ENCODE measurements around the gene C6orf163. TPM values are rescaled to one million over a fixed set of nuclear protein-coding genes. Genes with fewer than 3 reads are reported as not detected.

Gene C6orf163
- total and polyA plus RNA-seq, 10 of the 15 experiments (the other 5 are each of a cell fraction or from before 2014, with no cell fraction given): 0.56 to 3.7 (median 1.2) TPM

DNA sequence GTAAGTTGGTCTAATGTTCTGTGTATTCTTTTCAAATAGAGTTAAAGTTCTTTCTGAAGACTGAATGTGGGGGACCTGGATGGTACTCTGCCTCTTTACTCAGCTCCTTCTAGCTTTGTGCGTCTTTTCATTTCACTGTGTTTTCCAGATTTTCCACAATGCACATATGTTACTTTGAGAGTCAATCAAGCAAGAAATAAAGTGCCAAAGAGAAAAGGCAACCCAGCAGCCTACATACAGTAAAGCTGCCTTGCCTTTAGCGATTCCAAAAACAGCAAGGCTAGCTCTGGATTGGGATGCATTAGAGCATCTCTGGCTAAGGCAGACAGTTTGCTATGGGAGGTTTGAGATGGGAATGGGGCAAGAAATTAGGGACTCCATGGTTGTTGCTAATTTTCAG, 5.3 kb downstream of the C6orf163 start:
- BruUV-seq (replicated peaks): no TSS peak
- Histone ChIP-seq H3K9ac (ENCODE audit: control insufficient read depth, insufficient read depth, low read length) (no peak overlapping the region), H3K9me3 (replicated peaks; ENCODE audit: control insufficient read depth, insufficient read depth, low read length) (no peaks in the 10 kb centered on the region), H3K4me2 (ENCODE audit: control insufficient read depth, insufficient read depth) (no peak overlapping the region), H3K27ac (ENCODE audit: control insufficient read depth, insufficient read depth) (no peak overlapping the region), H3K27me3 (replicated peaks in 1 of 2; ENCODE audit: control insufficient read depth in 2 of 2, insufficient read depth in 2 of 2, low read length in 1 of 2) (no peaks in the 10 kb centered on the region), H3K36me3 (ENCODE audit: control insufficient read depth in 2 of 2, insufficient read depth in 2 of 2, low read length in 1 of 2) (no peaks in the 10 kb centered on the region), H3K79me2 (ENCODE audit: control insufficient read depth, insufficient read depth, low read length) (no peaks in the 10 kb centered on the region), H4K20me1 (ENCODE audit: control insufficient read depth, insufficient read depth) (no peaks in the 10 kb centered on the region), H3K4me1 (ENCODE audit: control insufficient read depth, insufficient read depth, low read length) (no peaks in the 10 kb centered on the region), H3K4me3 (no peak overlapping the region), H2AFZ (ENCODE audit: control insufficient read depth, low read depth, low read length) (no peak overlapping the region)
- ChIA-PET CTCF (interaction anchor here (0.7 to 1.0 kb wide), 2 partner anchors 16 to 1571 kb away, joined by 3 read pairs; no protein-coding TSS in a partner anchor), RAD21 (ENCODE audit: unreplicated experiment) (no interaction called here), POLR2A (no interaction called here), SMC1A (ENCODE audit: uncharacterized antibody, unreplicated experiment) (interaction anchor here (1.4 kb wide), 1 partner anchor 11 kb away, joined by 3 read pairs; no protein-coding TSS in a partner anchor)
- 95% methylated on average over 2 of the region's 2 CpGs for WGBS (ENCODE audit: insufficient coverage, insufficient replicate concordance, low lambda C conversion rate, missing lambda C conversion rate)
- TF ChIP-seq NFYA (IDR thresholded peaks at IDR 0.05; ENCODE audit: borderline replicate concordance, low read depth, low read length) (no peak), ZNF274 (IDR thresholded peaks at IDR 0.05; ENCODE audit: insufficient read depth, insufficient read length) (no peak), MLLT1 (IDR thresholded peaks at IDR 0.05) (no peak), HCFC1 (IDR thresholded peaks at IDR 0.05; ENCODE audit: low read length) (no peak), NKRF (conservative IDR thresholded peaks at IDR 0.05) (no peak), SMC3 (IDR thresholded peaks at IDR 0.05; ENCODE audit: borderline replicate concordance, low read length) (no peak), BRCA1 (IDR thresholded peaks at IDR 0.05; ENCODE audit: low read depth, low read length) (no peak), SPI1 (IDR thresholded peaks at IDR 0.05; ENCODE audit: borderline replicate concordance, insufficient read depth, low read depth, low read length) (no peak)
- TF ChIP-seq, protein P1, sequence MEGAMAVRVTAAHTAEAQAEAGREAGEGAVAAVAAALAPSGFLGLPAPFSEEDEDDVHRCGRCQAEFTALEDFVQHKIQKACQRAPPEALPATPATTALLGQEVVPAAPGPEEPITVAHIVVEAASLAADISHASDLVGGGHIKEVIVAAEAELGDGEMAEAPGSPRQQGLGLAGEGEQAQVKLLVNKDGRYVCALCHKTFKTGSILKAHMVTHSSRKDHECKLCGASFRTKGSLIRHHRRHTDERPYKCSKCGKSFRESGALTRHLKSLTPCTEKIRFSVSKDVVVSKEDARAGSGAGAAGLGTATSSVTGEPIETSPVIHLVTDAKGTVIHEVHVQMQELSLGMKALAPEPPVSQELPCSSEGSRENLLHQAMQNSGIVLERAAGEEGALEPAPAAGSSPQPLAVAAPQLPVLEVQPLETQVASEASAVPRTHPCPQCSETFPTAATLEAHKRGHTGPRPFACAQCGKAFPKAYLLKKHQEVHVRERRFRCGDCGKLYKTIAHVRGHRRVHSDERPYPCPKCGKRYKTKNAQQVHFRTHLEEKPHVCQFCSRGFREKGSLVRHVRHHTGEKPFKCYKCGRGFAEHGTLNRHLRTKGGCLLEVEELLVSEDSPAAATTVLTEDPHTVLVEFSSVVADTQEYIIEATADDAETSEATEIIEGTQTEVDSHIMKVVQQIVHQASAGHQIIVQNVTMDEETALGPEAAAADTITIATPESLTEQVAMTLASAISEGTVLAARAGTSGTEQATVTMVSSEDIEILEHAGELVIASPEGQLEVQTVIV (IDR thresholded peaks at IDR 0.05; ENCODE audit: borderline replicate concordance, partially characterized antibody): no peak
- TF ChIP-seq, protein P2, sequence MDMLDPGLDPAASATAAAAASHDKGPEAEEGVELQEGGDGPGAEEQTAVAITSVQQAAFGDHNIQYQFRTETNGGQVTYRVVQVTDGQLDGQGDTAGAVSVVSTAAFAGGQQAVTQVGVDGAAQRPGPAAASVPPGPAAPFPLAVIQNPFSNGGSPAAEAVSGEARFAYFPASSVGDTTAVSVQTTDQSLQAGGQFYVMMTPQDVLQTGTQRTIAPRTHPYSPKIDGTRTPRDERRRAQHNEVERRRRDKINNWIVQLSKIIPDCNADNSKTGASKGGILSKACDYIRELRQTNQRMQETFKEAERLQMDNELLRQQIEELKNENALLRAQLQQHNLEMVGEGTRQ (IDR thresholded peaks at IDR 0.05; ENCODE audit: borderline replicate concordance, low read depth, low read length): no peak
- TF ChIP-seq, protein P3, sequence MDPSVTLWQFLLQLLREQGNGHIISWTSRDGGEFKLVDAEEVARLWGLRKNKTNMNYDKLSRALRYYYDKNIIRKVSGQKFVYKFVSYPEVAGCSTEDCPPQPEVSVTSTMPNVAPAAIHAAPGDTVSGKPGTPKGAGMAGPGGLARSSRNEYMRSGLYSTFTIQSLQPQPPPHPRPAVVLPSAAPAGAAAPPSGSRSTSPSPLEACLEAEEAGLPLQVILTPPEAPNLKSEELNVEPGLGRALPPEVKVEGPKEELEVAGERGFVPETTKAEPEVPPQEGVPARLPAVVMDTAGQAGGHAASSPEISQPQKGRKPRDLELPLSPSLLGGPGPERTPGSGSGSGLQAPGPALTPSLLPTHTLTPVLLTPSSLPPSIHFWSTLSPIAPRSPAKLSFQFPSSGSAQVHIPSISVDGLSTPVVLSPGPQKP (IDR thresholded peaks at IDR 0.05; ENCODE audit: low read depth, low read length): no peak
- DNase-seq (ENCODE audit: low read depth, low spot score): no peak
- in situ Hi-C loops (cut with MboI) (no loop called here), intact Hi-C loops (cut with micrococcal nuclease; ENCODE audit: unreplicated experiment) (no loop called here)
- ATAC-seq: no peak
- FAIRE-seq: no peak
